Transverse colon (tissue), 4 donors: ENCODE results near the gene HOXA1. TPM values are rescaled to one million over a fixed set of nuclear protein-coding genes. Genes with fewer than 3 reads are reported as not detected.

Source experiments
- DNase-seq: peaks from one replicate; pipeline ENCODE4 v3.0.0-alpha.2; 2019
- H3K27ac ChIP-seq, 4 donors: fragments of 200-600 bp; sonication (generic); 2 replicates each; pipeline ENCODE4 v1.5.1; 2016 to 2018; ENCODE audit warnings: inconsistent platforms in 4 of 4
- H3K27me3 ChIP-seq: fragments of 200-600 bp; sonication (generic); 2 replicates; pipeline ENCODE4 v1.5.1; 2017; ENCODE audit warnings: inconsistent platforms
- H3K36me3 ChIP-seq, 4 donors: fragments of 200-600 bp; sonication (generic); 2 replicates each; pipeline ENCODE4 v1.5.1; 2017 to 2019; ENCODE audit warnings: inconsistent platforms in 4 of 4
- H3K4me1 ChIP-seq, 4 donors: fragments of 200-600 bp; sonication (generic); 2 replicates each; pipeline ENCODE4 v1.5.1; 2017 to 2020; ENCODE audit warnings: inconsistent platforms in 4 of 4
- H3K4me3 ChIP-seq, 4 donors: fragments of 200-600 bp; sonication (generic); 1 replicate in 1 of 4; 2 replicates in 3 of 4; pipeline versions ENCODE4 v1.5.1 to v1.6.1; 2017 to 2019; ENCODE audit warnings: inconsistent platforms in 4 of 4
- H3K9me3 ChIP-seq, 2 donors: fragments of 200-600 bp; sonication (generic); 2 replicates each; pipeline ENCODE4 v1.5.1; 2017 to 2019; ENCODE audit warnings: inconsistent platforms in 2 of 2
- EP300 ChIP-seq: sonication (generic); formaldehyde crosslinking; IDR thresholded peaks from one replicate; pipeline ENCODE4 v1.6.1; 2017; ENCODE audit warnings: antibody characterized with exemption, low read depth
- POLR2A ChIP-seq: fragments of 450-650 bp; IDR thresholded peaks from one replicate; pipeline ENCODE4 v1.6.1; 2016; ENCODE audit warnings: antibody characterized with exemption, mild to moderate bottlenecking, moderate library complexity
- POLR2AphosphoS5 ChIP-seq, 3 donors: sonication (generic); formaldehyde crosslinking; IDR thresholded peaks; one replicate each; pipeline ENCODE4 v1.6.1; 2016; ENCODE audit warnings: antibody characterized with exemption in 3 of 3
- WGBS, 2 donors: methylation state at CpG; one replicate each; pipeline ENCODE4 v1.1.5; 2018; ENCODE audit warnings: low coverage in 1 of 2; 5-methylcytosine and 5-hydroxymethylcytosine counted together
- in situ Hi-C, 4 donors: fragments of 200-750 bp; cut with MboI; loops; one replicate each; pipeline versions ENCODE4 v1.15.0 to v1.15.1; 2017; ENCODE audit warnings: low sequenced_read_pairs in 3 of 4, low pct_ligation_motif_present in 1 of 4, low pct_unique_long_range_greater_than_20kb in 1 of 4
- intact Hi-C: fragments of 100-400 bp; cut with DNase I; formaldehyde crosslinking; loops from one replicate; pipeline ENCODE4 v1.15.1; 2023; ENCODE audit warnings: low total_unique reads
- total RNA-seq, 4 donors: library from RNA; depleted of rRNA; stranded (reverse); fragments of >200 nt; gene quantifications; one replicate each; pipeline ENCODE4 v1.1.0, GENCODE V29; 2016
- TF ChIP-seq, protein P1 (sequence below), 5 experiments: fragments of 200-600 bp in 3 of 5; fragments of 450-650 bp in 2 of 5; sonication (generic) in 3 of 5; IDR thresholded peaks; 1 replicate in 2 of 5; 2 replicates in 3 of 5; pipeline ENCODE4 v1.5.1; 2016 to 2017; ENCODE audit warnings: antibody characterized with exemption in 5 of 5, inconsistent platforms in 3 of 5, mild to moderate bottlenecking in 2 of 5, moderate library complexity in 1 of 5

The HOXA1 gene
- total RNA-seq, 4 donors from 2014 or later, result 1.4 to 3.2 (median 1.8) TPM

DNA sequence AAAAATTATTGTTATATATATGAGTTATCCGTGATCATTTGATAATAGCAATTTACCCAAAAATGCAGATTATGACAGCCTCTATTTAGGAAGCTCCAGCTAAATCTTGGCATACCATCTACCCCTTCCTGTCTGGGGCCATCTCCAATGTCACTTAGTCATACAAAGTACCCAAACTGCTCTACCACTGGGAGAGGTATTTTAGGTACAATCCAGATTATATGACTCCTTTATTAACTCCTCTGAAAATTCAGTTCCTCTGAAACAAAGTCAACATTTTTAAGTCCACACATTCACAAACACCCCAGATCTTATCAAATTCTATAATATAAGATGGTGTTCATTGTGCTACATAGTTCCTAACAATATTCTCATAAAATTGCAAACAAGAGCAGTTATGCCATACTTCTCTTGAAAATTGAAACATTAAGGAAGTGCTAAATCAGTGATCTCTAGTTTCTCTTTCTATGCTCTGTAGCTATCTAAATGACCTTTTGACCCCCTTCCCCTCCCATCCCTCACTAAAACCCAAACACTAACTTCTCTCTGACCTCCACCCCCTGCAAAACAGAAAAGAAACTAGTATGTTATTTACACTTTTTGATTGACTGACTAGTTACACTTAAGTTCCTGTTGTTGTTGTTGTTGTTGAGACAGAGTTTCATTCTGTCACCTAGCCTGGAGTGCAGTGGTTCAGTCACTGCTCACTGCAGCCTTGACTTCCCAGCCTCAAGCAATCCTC lies 16.4 kb downstream of the HOXA1 start:
- Histone ChIP-seq H3K27me3 (no peaks in the 10 kb centered on the region), H3K36me3 (no peaks in the 10 kb centered on the region), H3K4me3 (no peak overlapping the region), H3K9me3 (no peaks in the 10 kb centered on the region), H3K4me1 (peaks cover 0 to 6% (median 0%) of the 10 kb centered on the region in 4 donors), H3K27ac (no peak overlapping the region)
- intact Hi-C loops, result no loop called here
- TF ChIP-seq POLR2AphosphoS5 (IDR thresholded peaks at IDR 0.05), result no peak
- no peak for TF ChIP-seq POLR2A
- TF ChIP-seq, protein P1, sequence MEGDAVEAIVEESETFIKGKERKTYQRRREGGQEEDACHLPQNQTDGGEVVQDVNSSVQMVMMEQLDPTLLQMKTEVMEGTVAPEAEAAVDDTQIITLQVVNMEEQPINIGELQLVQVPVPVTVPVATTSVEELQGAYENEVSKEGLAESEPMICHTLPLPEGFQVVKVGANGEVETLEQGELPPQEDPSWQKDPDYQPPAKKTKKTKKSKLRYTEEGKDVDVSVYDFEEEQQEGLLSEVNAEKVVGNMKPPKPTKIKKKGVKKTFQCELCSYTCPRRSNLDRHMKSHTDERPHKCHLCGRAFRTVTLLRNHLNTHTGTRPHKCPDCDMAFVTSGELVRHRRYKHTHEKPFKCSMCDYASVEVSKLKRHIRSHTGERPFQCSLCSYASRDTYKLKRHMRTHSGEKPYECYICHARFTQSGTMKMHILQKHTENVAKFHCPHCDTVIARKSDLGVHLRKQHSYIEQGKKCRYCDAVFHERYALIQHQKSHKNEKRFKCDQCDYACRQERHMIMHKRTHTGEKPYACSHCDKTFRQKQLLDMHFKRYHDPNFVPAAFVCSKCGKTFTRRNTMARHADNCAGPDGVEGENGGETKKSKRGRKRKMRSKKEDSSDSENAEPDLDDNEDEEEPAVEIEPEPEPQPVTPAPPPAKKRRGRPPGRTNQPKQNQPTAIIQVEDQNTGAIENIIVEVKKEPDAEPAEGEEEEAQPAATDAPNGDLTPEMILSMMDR (IDR thresholded peaks at IDR 0.05), result no peak
- DNase-seq, result no peak
- WGBS, 2 donors, result 88 to 90% methylated on average over 1 of the region's 1 CpG
- in situ Hi-C loops, result no loop called here

DNA sequence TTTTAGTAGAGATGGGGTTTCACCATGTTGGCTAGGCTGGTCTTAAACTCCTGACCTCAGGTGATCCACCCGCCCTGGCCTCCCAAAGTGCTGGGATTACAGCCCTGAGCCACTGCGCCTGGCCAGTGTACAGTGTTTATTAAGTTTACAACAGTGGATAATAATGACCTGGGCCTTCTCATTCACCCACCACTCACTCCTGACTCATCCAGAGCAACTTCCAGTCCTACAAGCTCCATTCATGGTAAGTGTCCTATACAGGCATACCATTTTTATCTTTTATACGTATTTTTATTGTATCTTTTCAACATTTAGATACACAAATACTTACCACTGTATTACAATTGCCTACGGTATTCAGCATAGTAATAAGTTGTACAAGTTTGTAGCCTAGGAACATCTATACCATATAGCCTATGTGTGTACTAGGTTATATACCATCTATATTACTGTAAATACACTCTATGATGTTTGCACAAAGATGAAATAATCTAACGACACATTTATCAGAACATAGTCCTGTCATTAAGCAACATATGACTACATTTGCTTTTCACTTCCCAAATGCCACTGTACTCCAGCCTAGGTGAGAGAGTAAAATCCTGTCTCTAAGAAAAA lies 17.1 kb downstream of the HOXA1 start:
- in situ Hi-C loops, result no loop called here
- WGBS, 2 donors, result 35 to 75% methylated on average over 3 to 5 of the region's 5 CpGs
- Histone ChIP-seq H3K27ac (no peak overlapping the region), H3K27me3 (no peaks in the 10 kb centered on the region), H3K4me3 (no peak overlapping the region), H3K4me1 (peaks cover 0 to 6% (median 0%) of the 10 kb centered on the region in 4 donors), H3K36me3 (no peaks in the 10 kb centered on the region), H3K9me3 (no peaks in the 10 kb centered on the region)
- intact Hi-C loops, result no loop called here
- no peak for DNase-seq
- TF ChIP-seq EP300 (no peak), POLR2AphosphoS5 (IDR thresholded peaks at IDR 0.05) (no peak), POLR2A (no peak)
- TF ChIP-seq, protein P1 (IDR thresholded peaks at IDR 0.05), result no peak

DNA sequence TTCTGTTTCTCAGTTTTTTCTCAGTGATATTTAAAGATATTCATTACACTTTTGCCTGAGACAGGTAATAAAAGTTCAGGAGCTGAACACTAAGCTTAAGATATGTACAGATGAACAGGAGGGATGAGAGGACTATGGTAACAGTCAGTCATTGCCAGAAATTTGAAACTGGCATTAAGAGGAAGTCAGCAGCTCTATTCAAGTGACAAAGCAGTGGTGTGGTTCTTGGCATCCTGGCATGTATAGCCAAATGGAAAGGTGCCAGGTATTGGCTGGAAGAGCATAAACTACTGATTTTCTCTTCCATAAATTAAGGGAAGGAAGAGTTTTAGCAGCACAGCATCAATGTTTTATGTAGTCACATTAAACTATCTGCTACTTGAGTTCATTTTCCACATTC lies 22.7 kb downstream of the HOXA1 start:
- TF ChIP-seq EP300 (no peak), POLR2AphosphoS5 (IDR thresholded peaks at IDR 0.05) (no peak), POLR2A (no peak)
- TF ChIP-seq, protein P1 (IDR thresholded peaks at IDR 0.05), result no peak
- Histone ChIP-seq H3K36me3 (no peaks in the 10 kb centered on the region), H3K4me3 (no peak overlapping the region), H3K9me3 (no peaks in the 10 kb centered on the region), H3K27ac (no peak overlapping the region), H3K4me1 (no peaks in the 10 kb centered on the region), H3K27me3 (no peaks in the 10 kb centered on the region)
- no peak for DNase-seq
- intact Hi-C loops, result no loop called here
- in situ Hi-C loops, result no loop called here

DNA sequence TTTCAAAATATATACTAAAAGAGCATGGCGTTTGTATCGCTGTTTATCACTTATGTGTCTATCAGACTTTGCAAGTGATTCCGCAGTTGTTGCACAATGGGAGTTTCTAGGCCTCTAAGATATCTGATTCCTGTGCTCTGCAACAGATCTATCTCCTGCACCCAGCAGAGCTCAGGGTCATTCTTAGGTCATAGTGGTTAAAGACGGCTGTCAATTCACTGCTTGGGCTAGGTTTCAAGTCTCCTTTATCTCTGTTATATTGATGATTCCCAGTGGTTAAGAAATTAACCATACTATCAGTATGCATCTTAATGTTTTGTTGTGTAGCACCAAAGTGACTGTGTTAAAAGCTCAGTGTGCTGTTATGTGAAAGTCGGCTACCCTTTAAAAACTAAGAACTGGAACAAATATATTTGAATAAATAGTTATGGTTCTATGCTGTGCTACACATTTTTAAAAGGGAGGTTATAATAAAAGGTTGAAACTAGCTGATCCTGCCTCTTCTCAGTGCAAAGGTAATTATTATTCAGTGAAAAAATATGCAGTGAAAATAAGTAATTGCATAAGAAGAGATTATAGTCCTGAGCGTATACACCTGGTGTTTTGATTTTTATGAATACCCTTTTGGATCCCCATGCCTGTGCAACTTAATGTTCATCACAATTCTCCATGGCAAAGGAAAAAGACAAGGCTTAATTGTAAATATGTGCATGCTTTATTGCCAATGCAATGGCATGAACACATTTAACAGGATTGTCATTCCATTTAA lies 24.0 kb downstream of the HOXA1 start:
- Histone ChIP-seq H3K27ac (no peak overlapping the region), H3K4me3 (no peak overlapping the region), H3K27me3 (no peaks in the 10 kb centered on the region), H3K4me1 (no peaks in the 10 kb centered on the region), H3K9me3 (no peaks in the 10 kb centered on the region), H3K36me3 (no peaks in the 10 kb centered on the region)
- TF ChIP-seq, protein P1 (IDR thresholded peaks at IDR 0.05), result no peak
- no peak for TF ChIP-seq POLR2A
- TF ChIP-seq POLR2AphosphoS5 (IDR thresholded peaks at IDR 0.05), result no peak
- TF ChIP-seq EP300, result no peak
- WGBS, 2 donors, result 82 to 83% methylated on average over 6 of the region's 6 CpGs
- in situ Hi-C loops (no loop called here), intact Hi-C loops (no loop called here)
- DNase-seq, result no peak
